H9 (cell line): ENCODE measurements around the gene FUZ. TPM values are rescaled to one million over a fixed set of nuclear protein-coding genes. Genes with fewer than 3 reads are reported as not detected.

ENCODE experiments used
- DNase-seq: peaks from one replicate; pipeline ENCODE4 v3.0.0-alpha.2; 2017
- H2AFZ ChIP-seq: one replicate; pipeline ENCODE4 v1.6.1; 2013; ENCODE audit warnings: mild to moderate bottlenecking, low read length, control low read depth, moderate library complexity
- H2AK5ac ChIP-seq: 2 replicates; pipeline ENCODE4 v1.6.1; 2013; ENCODE audit warnings: low read length, control low read depth, mixed read lengths; ENCODE audit not compliant: insufficient read length
- H2BK120ac ChIP-seq: one replicate; pipeline ENCODE4 v1.6.1; 2013; ENCODE audit warnings: low read depth, mild to moderate bottlenecking, low read length, control low read depth, inconsistent platforms; ENCODE audit not compliant: poor library complexity, severe bottlenecking
- H2BK12ac ChIP-seq: 2 replicates; pipeline ENCODE4 v1.6.1; 2013; ENCODE audit warnings: low read length, control low read depth, mixed read lengths, low read depth; ENCODE audit not compliant: insufficient read length
- H2BK15ac ChIP-seq: 2 replicates; pipeline ENCODE4 v1.6.1; 2013; ENCODE audit warnings: low read depth, low read length, control low read depth
- H2BK20ac ChIP-seq: one replicate; pipeline ENCODE4 v1.6.1; 2013; ENCODE audit warnings: low read depth, mild to moderate bottlenecking, low read length, control low read depth, inconsistent platforms; ENCODE audit not compliant: poor library complexity, severe bottlenecking
- H2BK5ac ChIP-seq: 2 replicates; pipeline ENCODE4 v1.6.1; 2013; ENCODE audit warnings: low read length, control low read depth, mixed read lengths; ENCODE audit not compliant: insufficient read length
- H3K14ac ChIP-seq: 2 replicates; pipeline ENCODE4 v1.6.1; 2013; ENCODE audit warnings: low read length, control low read depth; ENCODE audit not compliant: insufficient read depth
- H3K18ac ChIP-seq: 2 replicates; pipeline ENCODE4 v1.6.1; 2013; ENCODE audit warnings: low read depth, mild to moderate bottlenecking, mixed read lengths, low read length, control low read depth; ENCODE audit not compliant: insufficient read length
- H3K23ac ChIP-seq: 2 replicates; pipeline ENCODE4 v1.6.1; 2013; ENCODE audit warnings: low read length, control low read depth, mixed read lengths, low read depth; ENCODE audit not compliant: insufficient read length
- H3K23me2 ChIP-seq: 2 replicates; pipeline ENCODE4 v1.6.1; 2013; ENCODE audit warnings: low read depth, mild to moderate bottlenecking, mixed read lengths, low read length, control low read depth; ENCODE audit not compliant: insufficient read length, poor library complexity, severe bottlenecking
- H3K27ac ChIP-seq: 2 replicates; pipeline ENCODE4 v1.5.1; 2013; ENCODE audit warnings: low read length, control low read depth, mixed read lengths, low read depth; ENCODE audit not compliant: insufficient read length
- H3K27me3 ChIP-seq: 2 replicates; pipeline ENCODE4 v1.6.1; 2013; ENCODE audit warnings: low read length, control low read depth, inconsistent platforms; ENCODE audit not compliant: insufficient read depth
- H3K4ac ChIP-seq: 2 replicates; pipeline ENCODE4 v1.6.1; 2013; ENCODE audit warnings: low read depth, mild to moderate bottlenecking, control low read depth, inconsistent platforms, low read length, moderate library complexity
- H3K4me1 ChIP-seq: 2 replicates; pipeline ENCODE4 v1.6.1; 2013; ENCODE audit warnings: low read length, control low read depth, inconsistent platforms; ENCODE audit not compliant: insufficient read depth
- H3K4me2 ChIP-seq: 2 replicates; pipeline ENCODE4 v1.6.1; 2013; ENCODE audit warnings: low read length, control low read depth, mixed read lengths; ENCODE audit not compliant: insufficient read length, insufficient read depth
- H3K56ac ChIP-seq: 2 replicates; pipeline ENCODE4 v1.6.1; 2013; ENCODE audit warnings: low read depth, mild to moderate bottlenecking, mixed read lengths, low read length, control low read depth; ENCODE audit not compliant: insufficient read length
- H3K79me1 ChIP-seq: 2 replicates; pipeline ENCODE4 v1.6.1; 2013; ENCODE audit warnings: low read depth, mild to moderate bottlenecking, moderate library complexity, low read length, control low read depth, inconsistent platforms; ENCODE audit not compliant: insufficient read depth, poor library complexity, severe bottlenecking
- H3K79me2 ChIP-seq: 2 replicates; pipeline ENCODE4 v1.6.1; 2013; ENCODE audit warnings: low read length, control low read depth, inconsistent platforms; ENCODE audit not compliant: insufficient read depth
- H3K9ac ChIP-seq: 2 replicates; pipeline ENCODE4 v1.6.1; 2013; ENCODE audit warnings: low read length, control low read depth, mixed read lengths; ENCODE audit not compliant: insufficient read length; ENCODE audit errors: extremely low read depth
- H3K9me3 ChIP-seq: one replicate; pipeline ENCODE4 v1.6.1; 2013; ENCODE audit warnings: low read depth, low read length, inconsistent platforms; ENCODE audit not compliant: control insufficient read depth
- H3T11ph ChIP-seq: one replicate; pipeline ENCODE4 v1.6.1; 2013; ENCODE audit warnings: mild to moderate bottlenecking, low read length, control low read depth, inconsistent platforms
- H4K20me1 ChIP-seq: one replicate; pipeline ENCODE4 v1.6.1; 2013; ENCODE audit not compliant: control insufficient read depth, insufficient read length, insufficient read depth
- H4K5ac ChIP-seq: 2 replicates; pipeline ENCODE4 v1.6.1; 2013; ENCODE audit warnings: low read depth, mild to moderate bottlenecking, mixed read lengths, low read length, control low read depth; ENCODE audit not compliant: insufficient read length
- H4K8ac ChIP-seq: replicated peaks from 2 replicates; pipeline ENCODE4 v1.6.1; 2013; ENCODE audit warnings: low read length, control low read depth, mixed read lengths, low read depth; ENCODE audit not compliant: insufficient read length
- H4K91ac ChIP-seq: 2 replicates; pipeline ENCODE4 v1.6.1; 2013; ENCODE audit warnings: low read depth, mild to moderate bottlenecking, moderate library complexity, mixed read lengths, low read length, control low read depth; ENCODE audit not compliant: insufficient read length
- H3K27ac Mint-ChIP-seq, 3 experiments: 2 replicates in 2 of 3; 3 replicates in 1 of 3; pipeline ENCODE4 v1.8.0; 2020 to 2021; ENCODE audit warnings: mixed read lengths in 3 of 3, mild to moderate bottlenecking in 1 of 3, moderate library complexity in 1 of 3
- H3K27me3 Mint-ChIP-seq: 2 replicates; pipeline ENCODE4 v1.8.0; 2021; ENCODE audit warnings: low read depth, mild to moderate bottlenecking, moderate library complexity, mixed read lengths
- H3K36me3 Mint-ChIP-seq, 3 experiments: 2 replicates in 2 of 3; 3 replicates in 1 of 3; pipeline ENCODE4 v1.8.0; 2020 to 2021; ENCODE audit warnings: low read depth in 3 of 3, mixed read lengths in 3 of 3; ENCODE audit not compliant: insufficient read depth in 1 of 3
- H3K4me1 Mint-ChIP-seq, 2 experiments: 2 replicates each; pipeline ENCODE4 v1.8.0; 2020; ENCODE audit warnings: mixed read lengths in 2 of 2
- H3K4me3 Mint-ChIP-seq, 2 experiments: 2 replicates in 1 of 2; 3 replicates in 1 of 2; pipeline ENCODE4 v1.8.0; 2020 to 2021; ENCODE audit warnings: mild to moderate bottlenecking in 2 of 2, mixed read lengths in 2 of 2, moderate library complexity in 1 of 2
- H3K9me3 Mint-ChIP-seq, 2 experiments: 2 replicates in 1 of 2; 3 replicates in 1 of 2; pipeline ENCODE4 v1.8.0; 2020; ENCODE audit warnings: mild to moderate bottlenecking in 2 of 2, mixed read lengths in 2 of 2, moderate library complexity in 1 of 2
- WGBS: extraction: QIAGEN DNeasy Blood & Tissue Kit; methylation state at CpG from one replicate; pipeline ENCODE4 v1.1.7; 2013; ENCODE audit warnings: missing lambda C conversion rate, low lambda C conversion rate, mixed read lengths; ENCODE audit not compliant: insufficient read length; ENCODE audit errors: extremely low coverage; 5-methylcytosine and 5-hydroxymethylcytosine counted together
- microRNA-seq: library from miRNA; unstranded; fragments of <30 nt; microRNA quantifications from one replicate; pipeline ENCODE4, GENCODE V29; 2020; ENCODE audit warnings: borderline microRNAs expressed
- total RNA-seq: library from RNA; stranded (reverse); gene quantifications from 2 replicates; pipeline ENCODE4 v1.2.1, GENCODE V29; 2021
- TF ChIP-seq, protein P1 (sequence below): fragments of 200-600 bp; sonication (generic); conservative IDR thresholded peaks from 3 replicates; pipeline ENCODE4 v1.8.0; 2021; ENCODE audit warnings: antibody characterized with exemption, mild to moderate bottlenecking

Gene FUZ
- total RNA-seq, 1 experiment from 2014 or later, result 25.1 TPM

DNA sequence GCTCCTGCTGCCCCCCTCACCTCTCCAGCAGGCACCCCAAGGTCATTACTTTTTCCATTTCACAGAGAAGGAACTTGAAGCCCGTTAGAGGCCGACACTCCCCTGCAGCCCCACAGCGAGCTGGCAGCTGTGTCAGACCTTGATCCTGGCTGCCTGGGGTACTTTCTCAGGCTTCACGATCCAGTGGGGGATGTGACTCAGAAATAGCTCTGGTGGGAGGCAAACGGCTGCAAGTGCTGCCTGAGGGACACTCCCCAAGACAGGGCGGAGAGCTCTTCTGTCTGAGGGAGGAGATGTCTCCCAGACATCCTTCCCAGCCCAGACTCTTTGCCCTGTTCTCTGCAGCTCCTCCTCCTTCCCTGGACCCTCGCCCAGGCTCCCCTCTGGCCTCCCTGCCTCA is 54.8 kb downstream of the FUZ start:
- H3K79me2 ChIP-seq, result no peaks in the 10 kb centered on the region
- no peak overlapping the region for H2AK5ac ChIP-seq
- TF ChIP-seq, protein P1, sequence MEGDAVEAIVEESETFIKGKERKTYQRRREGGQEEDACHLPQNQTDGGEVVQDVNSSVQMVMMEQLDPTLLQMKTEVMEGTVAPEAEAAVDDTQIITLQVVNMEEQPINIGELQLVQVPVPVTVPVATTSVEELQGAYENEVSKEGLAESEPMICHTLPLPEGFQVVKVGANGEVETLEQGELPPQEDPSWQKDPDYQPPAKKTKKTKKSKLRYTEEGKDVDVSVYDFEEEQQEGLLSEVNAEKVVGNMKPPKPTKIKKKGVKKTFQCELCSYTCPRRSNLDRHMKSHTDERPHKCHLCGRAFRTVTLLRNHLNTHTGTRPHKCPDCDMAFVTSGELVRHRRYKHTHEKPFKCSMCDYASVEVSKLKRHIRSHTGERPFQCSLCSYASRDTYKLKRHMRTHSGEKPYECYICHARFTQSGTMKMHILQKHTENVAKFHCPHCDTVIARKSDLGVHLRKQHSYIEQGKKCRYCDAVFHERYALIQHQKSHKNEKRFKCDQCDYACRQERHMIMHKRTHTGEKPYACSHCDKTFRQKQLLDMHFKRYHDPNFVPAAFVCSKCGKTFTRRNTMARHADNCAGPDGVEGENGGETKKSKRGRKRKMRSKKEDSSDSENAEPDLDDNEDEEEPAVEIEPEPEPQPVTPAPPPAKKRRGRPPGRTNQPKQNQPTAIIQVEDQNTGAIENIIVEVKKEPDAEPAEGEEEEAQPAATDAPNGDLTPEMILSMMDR, result no peak
- H3K36me3 Mint-ChIP-seq, result no peaks in the 10 kb centered on the region; a peak in 1 of 7 replicates
- H3K56ac ChIP-seq, result no peak overlapping the region
- no peak overlapping the region for H3K23ac ChIP-seq
- H3K9me3 Mint-ChIP-seq, result peaks cover 10% of the 10 kb centered on the region in 2 experiments; a peak in 4 of 5 replicates
- no peaks in the 10 kb centered on the region for H3K27me3 ChIP-seq
- peak overlapping the region in 1 of 3 experiments; percentile 53; a peak in 1 of 7 replicates for H3K27ac Mint-ChIP-seq
- H3K4me2 ChIP-seq, result no peak overlapping the region
- no peaks in the 10 kb centered on the region for H3K79me1 ChIP-seq
- H3K27ac ChIP-seq, result no peak overlapping the region
- H3K18ac ChIP-seq, result peak overlapping the region; percentile 14
- no peak overlapping the region for H3T11ph ChIP-seq
- H4K91ac ChIP-seq, result no peak overlapping the region
- no peak overlapping the region for H3K9ac ChIP-seq
- no peak for DNase-seq
- H3K4ac ChIP-seq, result no peak overlapping the region
- no peaks in the 10 kb centered on the region for H4K20me1 ChIP-seq
- H2AFZ ChIP-seq, result no peak overlapping the region
- no peak overlapping the region for H2BK12ac ChIP-seq
- no peak overlapping the region for H2BK120ac ChIP-seq
- no peak overlapping the region for H2BK20ac ChIP-seq
- H3K23me2 ChIP-seq, result no peaks in the 10 kb centered on the region
- no CpG with 5 or more reads among the region's 7 CpGs for WGBS
- no peak overlapping the region for H3K4me3 Mint-ChIP-seq
- no peaks in the 10 kb centered on the region for H3K4me1 ChIP-seq
- peak overlapping the region; percentile 20 for H3K14ac ChIP-seq
- H3K9me3 ChIP-seq, result no peaks in the 10 kb centered on the region
- peaks cover 15% of the 10 kb centered on the region for H3K27me3 Mint-ChIP-seq
- peaks cover 17 to 23% of the 10 kb centered on the region in 2 experiments for H3K4me1 Mint-ChIP-seq
- no peak overlapping the region for H2BK5ac ChIP-seq
- no peak overlapping the region for H4K5ac ChIP-seq
- no peak overlapping the region for H2BK15ac ChIP-seq
- no peak overlapping the region for H4K8ac ChIP-seq

Small RNA genes within 50 kb of the gene (microRNA-seq; reads per million reads assigned to microRNA genes)
- gene MIR4749, result 1.4 reads per million, percentile 10 among the genes with 10 or more reads in this experiment
- 0.46 reads per million for gene MIR6799
- 0.35 reads per million for gene MIR6800

Other genes with a start within 250 kb of the FUZ start
- gene NOSIP, start 232.7 kb downstream of the FUZ start, total RNA-seq, result 75.1 and 78.4 TPM in 2 replicates
- 3.3 and 3.5 TPM in 2 replicates for gene PRRG2, start 232.0 kb downstream of the FUZ start, total RNA-seq
- 64.2 and 65.9 TPM in 2 replicates for gene PRR12, start 222.1 kb downstream of the FUZ start, total RNA-seq
- 8.3 and 9.9 TPM in 2 replicates for gene RRAS, start 173.1 kb downstream of the FUZ start, total RNA-seq
- 85.3 and 86.4 TPM in 2 replicates for gene SCAF1, start 171.1 kb downstream of the FUZ start, total RNA-seq
- gene IRF3, start 147.4 kb downstream of the FUZ start, total RNA-seq, result 185 and 205 TPM in 2 replicates
- gene BCL2L12, start 147.4 kb downstream of the FUZ start, total RNA-seq, result 145 and 154 TPM in 2 replicates
- gene PRMT1, start 136.0 kb downstream of the FUZ start, total RNA-seq, result 504 and 505 TPM in 2 replicates
- gene ADM5, start 123.7 kb downstream of the FUZ start, total RNA-seq, result 13.5 and 13.6 TPM in 2 replicates
- 66.4 and 74.6 TPM in 2 replicates for gene CPT1C, start 122.2 kb downstream of the FUZ start, total RNA-seq
- gene TSKS, start 50.0 kb downstream of the FUZ start, total RNA-seq, result 0.28 and 0.37 TPM in 2 replicates
- 108 and 109 TPM in 2 replicates for gene AP2A1, start 46.3 kb downstream of the FUZ start, total RNA-seq
- 76.7 and 77.5 TPM in 2 replicates for gene MED25, start 5.0 kb upstream of the FUZ start, total RNA-seq
- 309 and 317 TPM in 2 replicates for gene PTOV1, start 37.9 kb upstream of the FUZ start, total RNA-seq
- 144 and 157 TPM in 2 replicates for gene PNKP, start 54.3 kb upstream of the FUZ start, total RNA-seq
- 43.5 and 44.6 TPM in 2 replicates for gene AKT1S1, start 64.1 kb upstream of the FUZ start, total RNA-seq
- gene TBC1D17, start 64.4 kb upstream of the FUZ start, total RNA-seq, result 33.6 and 33.9 TPM in 2 replicates
- gene IL4I1, start 83.6 kb upstream of the FUZ start, total RNA-seq, result 0.29 and 0.61 TPM in 2 replicates
- gene ATF5, start 115.9 kb upstream of the FUZ start, total RNA-seq, result 18.5 and 20.6 TPM in 2 replicates
- gene NUP62, start 116.2 kb upstream of the FUZ start, total RNA-seq, result 127 and 137 TPM in 2 replicates
- not detected in 2 replicates for gene SIGLEC11, start 147.9 kb upstream of the FUZ start, total RNA-seq
- 33.5 and 34.8 TPM in 2 replicates for gene VRK3, start 212.1 kb upstream of the FUZ start, total RNA-seq
- gene ZNF473, start 212.7 kb upstream of the FUZ start, total RNA-seq, result 18.9 and 19.0 TPM in 2 replicates